HG03095 (cell line): ENCODE data around the gene CHODL.

Source experiments
- ATAC-seq: cut with Tn5 transposase; IDR thresholded peaks from one replicate; pipeline ENCODE4 v1.9.1; 2021; ENCODE audit warnings: moderate library complexity; ENCODE audit not compliant: unreplicated experiment

The CHODL gene

GRCh38 chr21:18244671-18245463 is at the start of gene CHODL:
Gene CHODL (plus strand): TSS chr21:18244833. CDS start chr21:18245224, 391 bp downstream.
- no peak for ATAC-seq

- ATAC-seq, result no peak
Observed at GRCh38 chr21:18204931-18205330, 39.7 kb upstream of the CHODL start.

- no peak for ATAC-seq
Observed at GRCh38 chr21:18218331-18218730, 26.3 kb upstream of the CHODL start.

- ATAC-seq, result no peak
Observed at GRCh38 chr21:18220498-18220897, 24.1 kb upstream of the CHODL start.

DNA sequence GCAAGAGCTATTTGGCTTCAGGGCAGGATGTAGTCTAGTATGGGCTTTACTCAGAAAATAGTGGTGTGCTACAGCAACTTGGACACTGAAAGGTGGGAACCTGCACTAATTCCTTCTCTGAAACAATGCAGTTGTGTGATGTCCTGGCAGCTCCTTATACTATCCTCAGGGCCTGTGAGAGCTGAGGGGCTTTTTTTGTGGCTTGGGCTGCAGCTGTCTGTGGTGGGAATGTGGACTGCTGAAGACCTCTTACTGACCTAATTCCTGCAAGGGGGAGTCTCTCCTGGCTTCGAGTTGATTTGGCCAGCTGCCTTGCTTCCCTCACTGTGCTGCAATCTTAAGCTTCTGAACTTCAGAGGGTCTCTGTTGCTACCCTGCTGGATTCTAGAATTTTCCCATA is 22.3 kb upstream of the CHODL start:
- ATAC-seq, result no peak

GRCh38 chr21:18228060-18228739 is 16.4 kb upstream of the CHODL start:
- ATAC-seq, result no peak

DNA sequence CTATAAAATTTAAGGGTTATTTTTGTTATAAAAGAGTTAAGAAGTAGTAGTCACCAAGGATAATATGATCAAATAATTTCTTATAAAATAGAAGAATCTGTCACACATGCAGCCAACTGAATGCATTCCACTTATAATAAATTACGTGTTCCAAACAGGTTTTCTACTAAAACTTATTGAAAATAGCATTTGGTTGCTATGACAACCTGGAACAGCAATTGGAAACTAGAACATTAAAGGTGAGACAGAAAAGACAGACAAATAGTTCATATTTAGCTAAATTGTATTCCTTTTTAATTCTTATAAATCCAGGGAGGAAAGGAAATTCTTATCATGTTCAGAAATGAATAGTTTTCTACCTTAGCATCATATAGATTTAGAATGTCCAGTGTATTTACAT is 9.1 kb upstream of the CHODL start:
- no peak for ATAC-seq

DNA sequence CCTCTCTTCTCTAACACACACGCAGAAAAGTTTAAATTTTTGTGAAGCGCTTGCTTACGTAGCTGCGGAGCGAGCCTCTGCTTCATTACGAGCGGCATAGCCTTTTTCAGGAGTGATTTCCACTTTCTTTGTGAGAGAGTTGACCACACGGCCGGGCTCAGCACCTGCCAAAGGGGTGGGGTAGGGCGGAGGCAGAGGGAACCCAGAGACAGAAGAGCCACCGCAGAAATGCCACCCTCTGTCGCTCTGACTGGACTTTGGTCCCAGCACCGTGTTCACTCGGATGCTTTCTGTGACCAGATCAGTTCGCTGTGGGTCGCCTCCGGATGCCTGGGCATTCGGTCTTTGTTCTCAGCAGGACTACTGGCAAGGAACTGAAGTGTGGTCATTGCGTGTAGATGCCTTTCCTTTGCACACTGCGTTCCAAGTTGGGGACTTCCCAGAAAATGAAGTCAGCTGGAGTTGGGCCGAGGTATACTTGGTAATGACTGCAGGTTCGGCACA is 883 bp downstream of the CHODL start:
- ATAC-seq, result no peak

- no peak for ATAC-seq
Observed at GRCh38 chr21:18248171-18248570, 3.5 kb downstream of the CHODL start.

DNA sequence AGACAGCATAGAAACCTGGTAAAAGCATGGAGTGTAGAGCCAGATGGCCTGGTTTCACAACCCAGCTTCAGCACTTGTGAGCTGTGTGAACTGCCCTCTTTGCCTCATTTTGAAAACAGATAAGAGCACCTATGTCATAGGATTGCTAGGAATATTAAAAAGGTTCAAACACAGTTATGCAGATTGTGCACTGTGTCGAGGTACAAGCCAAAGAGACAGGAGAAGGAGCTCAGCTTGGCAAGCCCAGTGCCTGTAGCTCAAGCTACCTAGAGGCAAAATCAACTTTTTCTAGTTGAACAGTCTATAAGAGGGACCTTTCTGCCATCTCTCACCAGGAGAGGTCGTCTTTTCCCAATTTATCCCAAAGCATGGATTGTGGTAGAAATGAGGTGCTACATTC is 5.0 kb downstream of the CHODL start:
- no peak for ATAC-seq

- no peak for ATAC-seq
Observed at GRCh38 chr21:18251065-18251464, 6.4 kb downstream of the CHODL start.

DNA sequence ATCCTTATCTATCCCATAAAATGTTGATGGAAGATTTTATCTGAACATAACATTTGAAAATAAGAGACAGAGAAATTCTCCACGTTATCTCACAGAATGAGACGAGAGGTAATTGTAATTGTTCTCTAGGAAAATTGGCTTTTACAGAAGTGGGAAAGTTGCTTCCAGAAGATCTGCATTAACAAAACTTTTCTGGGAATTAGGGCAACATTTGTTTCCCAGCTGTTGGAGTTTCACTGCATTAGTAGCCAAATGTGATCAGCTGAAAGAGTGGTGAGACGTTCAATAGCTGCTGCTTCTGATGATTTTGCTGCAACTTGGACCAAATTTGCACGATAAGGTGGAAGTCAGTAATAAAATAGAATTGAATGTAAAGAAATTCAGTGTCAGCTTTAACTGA is 7.6 kb downstream of the CHODL start:
- no peak for ATAC-seq

DNA sequence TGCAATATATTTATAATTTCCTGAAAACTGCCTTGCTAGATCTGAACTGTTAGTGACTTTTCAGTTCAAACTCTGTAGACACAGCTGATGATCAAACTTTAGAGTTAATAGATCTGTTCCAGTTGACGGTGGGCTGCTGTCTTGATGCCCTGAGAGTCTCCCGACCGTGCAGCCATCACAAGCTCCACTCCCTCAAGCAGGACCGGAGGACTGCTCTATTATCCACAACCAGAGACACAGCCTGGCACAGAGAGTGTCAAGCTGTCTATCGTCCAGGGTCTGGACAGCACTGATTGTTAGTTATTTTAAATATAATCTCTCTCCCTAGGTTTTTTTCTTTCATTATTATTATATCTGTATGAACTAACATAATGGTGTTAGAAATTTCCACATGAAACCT is 8.0 kb downstream of the CHODL start:
- no peak for ATAC-seq

GRCh38 chr21:18253221-18253620 is 8.6 kb downstream of the CHODL start:
- no peak for ATAC-seq

DNA sequence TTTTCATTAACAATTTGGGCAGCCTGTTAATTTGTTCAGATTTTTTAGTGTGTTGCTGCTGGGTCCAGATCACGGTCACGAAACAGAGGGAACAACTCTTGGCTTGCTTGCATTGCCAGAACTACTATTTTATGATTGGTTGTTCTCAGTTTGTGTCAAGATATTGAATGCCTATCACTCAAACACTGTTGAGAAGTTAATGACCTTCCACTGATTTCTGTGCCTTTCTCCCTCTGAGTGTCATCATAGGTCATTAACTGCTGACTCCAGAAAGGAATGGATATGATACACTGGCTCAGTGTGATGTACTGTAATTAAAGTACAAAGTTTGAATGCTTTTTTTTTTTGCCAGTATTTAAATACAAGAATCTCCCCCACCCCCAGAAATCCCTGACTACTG is 9.2 kb downstream of the CHODL start:
- ATAC-seq, result no peak

DNA sequence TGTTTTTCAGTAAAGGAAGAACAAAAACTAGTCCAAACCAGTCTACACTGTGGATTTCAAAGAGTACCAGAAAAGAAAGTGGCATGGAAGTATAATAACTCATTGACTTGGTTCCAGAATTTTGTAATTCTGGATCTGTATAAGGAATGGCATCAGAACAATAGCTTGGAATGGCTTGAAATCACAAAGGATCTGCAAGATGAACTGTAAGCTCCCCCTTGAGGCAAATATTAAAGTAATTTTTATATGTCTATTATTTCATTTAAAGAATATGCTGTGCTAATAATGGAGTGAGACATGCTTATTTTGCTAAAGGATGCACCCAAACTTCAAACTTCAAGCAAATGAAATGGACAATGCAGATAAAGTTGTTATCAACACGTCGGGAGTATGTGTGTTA is 21.3 kb downstream of the CHODL start:
- ATAC-seq, result no peak

DNA sequence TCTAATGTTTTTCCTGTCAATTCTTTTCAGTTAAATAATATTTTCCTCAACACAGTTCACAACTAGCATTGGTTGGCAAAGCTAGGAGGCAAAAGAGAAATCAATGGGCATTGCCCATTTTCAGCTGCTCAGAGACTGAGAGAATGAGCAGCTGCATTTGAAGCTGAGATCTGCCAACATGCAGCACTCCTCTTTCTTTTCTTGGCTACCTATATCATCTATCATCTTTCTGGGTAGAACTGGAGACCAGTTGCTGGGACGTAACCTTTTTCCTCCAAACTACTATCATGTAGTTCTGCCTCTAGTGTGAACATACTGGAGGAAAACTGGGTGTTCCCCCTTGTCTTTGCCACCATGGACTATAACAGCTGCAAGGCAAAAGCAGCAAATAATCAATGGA is 22.9 kb downstream of the CHODL start:
- no peak for ATAC-seq

- no peak for ATAC-seq
Observed at GRCh38 chr21:18268906-18269305, 24.3 kb downstream of the CHODL start.

GRCh38 chr21:18269856-18270255 is 25.2 kb downstream of the CHODL start:
- ATAC-seq, result no peak

- no peak for ATAC-seq
Observed at GRCh38 chr21:18273400-18273799, 28.8 kb downstream of the CHODL start.

GRCh38 chr21:18274370-18274769 is 29.7 kb downstream of the CHODL start:
- no peak for ATAC-seq

GRCh38 chr21:18275781-18276180 is 31.1 kb downstream of the CHODL start:
- no peak for ATAC-seq
